NCI-H69 (cell line): ENCODE results near the gene KCNQ1.

ENCODE experiments used
- DNase-seq: peaks from one replicate; lab custom pipeline; 2025; lab: John Stamatoyannopoulos, UW

KCNQ1 gene

GRCh38 chr11:2766166-2766565, 321.4 kb downstream of the KCNQ1 start:
- DNase-seq: no peak

GRCh38 chr11:2767071-2767470, 322.3 kb downstream of the KCNQ1 start:
- no peak for DNase-seq

DNA sequence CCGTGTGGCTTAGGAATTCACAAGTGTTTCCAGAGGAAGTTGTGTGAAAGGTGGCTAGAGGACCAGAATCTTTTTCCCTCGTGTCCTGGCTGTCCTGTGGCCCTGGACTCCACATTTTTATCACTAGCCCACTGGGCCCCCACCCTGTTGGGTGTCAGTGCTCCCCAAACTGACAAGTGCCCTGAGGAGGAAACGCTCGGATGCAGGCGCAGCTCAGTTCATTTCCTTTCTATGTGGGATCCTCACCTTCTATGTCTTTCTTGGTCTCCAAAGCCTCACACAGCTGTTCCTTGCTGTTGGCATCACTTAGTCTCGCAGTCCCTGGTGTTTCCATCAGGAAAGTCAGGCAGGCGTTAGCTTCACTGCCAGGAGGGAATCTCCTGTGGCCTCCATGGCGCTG, 323.0 kb downstream of the KCNQ1 start:
- no peak for DNase-seq

DNA sequence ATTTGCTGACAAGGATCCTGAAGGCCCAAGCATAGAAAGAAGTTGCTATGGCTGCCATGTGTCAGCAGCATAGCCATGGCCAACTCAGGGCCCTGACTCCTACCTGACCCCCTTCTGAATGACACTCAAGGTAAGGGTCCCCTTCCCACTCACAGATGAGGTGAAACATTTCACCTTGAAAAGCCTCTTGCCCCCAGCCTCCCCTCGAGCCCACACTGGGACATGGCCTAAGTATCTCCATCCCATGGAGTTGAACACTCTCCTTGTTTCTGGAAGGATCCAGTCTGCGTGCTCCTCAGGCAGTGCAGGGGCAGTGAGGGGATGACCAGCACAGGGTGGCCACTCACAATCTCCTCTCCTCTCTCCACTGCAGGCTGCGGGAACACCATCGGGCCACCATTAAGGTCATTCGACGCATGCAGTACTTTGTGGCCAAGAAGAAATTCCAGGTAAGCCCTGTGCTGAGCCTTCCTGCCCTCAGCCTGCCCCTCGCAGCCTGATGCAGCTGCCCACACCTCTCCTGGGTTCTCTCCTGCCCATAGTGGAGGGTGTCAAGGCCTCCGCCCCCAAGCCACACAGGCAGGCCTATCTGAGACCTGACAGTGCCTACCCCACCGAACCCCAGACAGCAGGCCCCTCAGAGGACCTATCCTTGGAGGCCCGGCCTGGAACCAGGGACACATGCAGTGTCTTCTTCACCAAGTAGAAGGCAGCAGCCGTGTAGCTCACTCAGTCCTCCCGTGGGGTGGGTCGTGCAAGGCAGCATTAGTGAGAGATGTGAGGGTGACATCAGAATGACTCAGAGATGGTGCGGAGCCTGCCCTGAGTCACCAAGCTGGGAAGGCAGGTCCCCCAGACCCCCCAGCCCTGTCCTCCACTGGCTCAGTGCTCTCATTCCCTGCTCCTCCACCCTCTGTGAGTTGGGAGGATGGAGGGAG, 323.9 kb downstream of the KCNQ1 start:
- no peak for DNase-seq

DNA sequence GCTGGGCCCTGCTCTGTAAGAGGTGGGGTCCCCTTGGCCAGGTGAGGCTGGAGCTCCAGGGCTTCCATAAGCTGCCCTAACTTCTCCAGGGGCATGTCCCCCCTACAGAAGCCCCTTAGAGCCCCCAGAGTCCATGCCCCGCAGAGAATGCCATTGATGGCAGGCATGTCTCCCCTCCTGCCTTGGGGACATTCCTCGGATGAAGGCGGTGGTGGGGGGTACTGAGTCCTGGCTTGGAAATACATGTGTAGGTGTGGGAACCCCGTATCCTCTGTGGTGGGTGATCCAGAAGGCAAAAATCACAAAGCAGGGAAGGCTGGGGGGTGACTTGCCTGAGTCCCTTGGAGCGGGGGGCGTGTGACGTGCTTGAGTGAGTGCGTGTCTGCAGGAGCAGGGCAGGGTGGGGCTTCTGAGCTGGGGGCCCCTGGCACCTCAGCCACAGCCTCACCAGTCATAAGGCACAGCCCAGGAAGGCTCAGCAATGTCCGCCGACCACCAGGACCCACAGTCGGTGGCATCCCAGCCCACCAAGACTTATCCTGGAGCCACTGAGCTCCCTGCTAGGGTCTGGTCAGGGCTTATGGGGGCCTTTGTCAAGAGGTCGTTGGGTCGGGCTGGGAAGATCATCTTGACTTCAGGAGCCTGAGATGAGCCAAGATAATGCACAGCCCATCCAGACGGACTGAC, 324.7 kb downstream of the KCNQ1 start:
- no peak for DNase-seq

DNA sequence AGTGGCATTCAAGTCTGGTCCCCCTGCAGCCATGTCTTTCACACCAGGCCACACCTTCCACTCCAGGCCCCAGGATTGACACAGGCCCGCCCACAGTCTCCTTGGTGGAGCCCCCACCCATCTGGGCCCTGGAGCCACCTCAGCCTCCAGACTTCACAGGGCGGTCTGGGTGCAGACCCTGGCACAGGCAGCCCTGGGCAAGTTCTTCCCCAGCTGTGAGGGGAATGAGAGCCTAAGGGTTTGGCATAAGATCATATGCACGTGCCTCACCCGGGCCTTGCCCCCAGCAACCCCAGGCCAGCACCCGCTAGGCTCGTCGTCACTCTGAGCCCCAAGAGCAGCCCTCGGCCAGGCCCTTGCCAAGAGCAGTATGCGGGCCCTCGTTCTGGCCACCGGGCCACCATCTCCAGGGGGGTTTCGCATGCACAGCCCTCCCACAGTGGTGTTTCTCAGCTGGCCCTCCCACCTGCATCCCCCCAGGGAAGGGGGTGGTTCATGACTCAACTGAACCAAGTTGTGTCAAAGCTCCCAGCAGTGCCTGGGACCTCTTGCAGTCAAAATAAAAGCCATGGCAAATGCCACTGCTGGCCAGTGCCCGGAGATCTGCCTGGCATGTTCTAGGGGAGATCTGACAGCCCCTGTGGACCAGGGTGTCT, 325.4 kb downstream of the KCNQ1 start:
- DNase-seq: no peak

DNA sequence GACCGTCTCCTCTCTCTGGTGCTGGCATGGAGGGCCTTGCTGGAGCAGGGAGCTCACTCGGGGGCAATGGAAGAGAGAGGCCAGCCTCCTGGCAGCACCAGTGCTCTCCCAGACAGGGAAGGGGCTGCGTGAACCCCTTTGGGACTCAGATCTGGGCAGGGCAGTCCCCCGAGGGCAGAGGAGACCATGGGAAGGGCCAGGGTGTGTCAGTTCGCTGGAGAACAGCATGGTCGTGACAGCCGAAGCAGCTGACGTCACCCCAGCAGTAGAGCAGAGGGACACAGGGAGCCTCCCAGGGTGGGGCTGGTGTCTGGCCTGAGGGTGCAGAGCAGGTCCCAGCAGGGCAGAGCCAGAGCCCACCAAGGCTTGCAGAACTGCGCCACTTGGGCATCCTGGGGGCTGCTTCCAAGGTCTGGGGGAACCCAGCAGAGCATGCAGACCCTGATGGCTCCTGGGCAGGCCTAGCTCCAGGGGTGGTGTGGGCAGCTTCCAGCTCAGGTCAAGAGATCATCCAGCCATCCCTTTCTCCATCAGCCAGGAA, 326.0 kb downstream of the KCNQ1 start:
- no peak for DNase-seq

DNA sequence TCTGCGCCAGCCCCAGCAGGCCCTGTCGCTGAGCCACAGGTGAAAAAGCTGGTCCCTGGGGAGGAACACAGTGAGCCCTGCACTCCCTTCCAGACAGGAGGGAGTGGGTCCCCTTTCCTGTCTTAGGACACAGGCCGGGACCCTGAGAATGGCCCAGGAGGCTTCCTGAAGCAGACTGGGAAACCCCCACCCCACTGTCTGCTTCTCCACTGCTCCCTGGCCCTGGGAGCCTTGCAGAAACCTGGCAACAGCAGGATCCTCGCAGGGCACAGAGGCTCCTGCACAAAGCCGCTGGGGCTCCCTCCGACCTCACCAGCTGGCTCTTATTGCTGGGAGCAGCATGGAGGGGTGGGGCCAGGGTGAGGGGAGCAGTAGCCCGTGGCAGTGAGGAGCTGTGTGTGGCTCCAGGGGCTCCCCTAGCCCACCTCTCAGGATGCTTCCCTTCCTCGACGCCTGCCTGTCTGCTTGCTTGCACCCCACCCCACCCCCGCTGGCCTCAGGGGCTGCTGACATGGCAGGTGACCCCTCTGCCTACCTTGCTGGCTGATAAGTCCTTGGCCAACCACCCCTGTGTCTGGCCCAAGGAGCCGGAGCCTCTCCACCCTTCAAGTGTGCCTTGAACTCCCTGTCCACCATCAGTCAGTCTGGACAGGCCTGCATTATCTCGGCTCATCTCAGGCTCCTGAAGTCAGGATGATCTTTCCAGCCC, 327.1 kb downstream of the KCNQ1 start:
- peak; percentile 78 for DNase-seq

GRCh38 chr11:2772544-2773031, 327.8 kb downstream of the KCNQ1 start:
- DNase-seq: no peak

DNA sequence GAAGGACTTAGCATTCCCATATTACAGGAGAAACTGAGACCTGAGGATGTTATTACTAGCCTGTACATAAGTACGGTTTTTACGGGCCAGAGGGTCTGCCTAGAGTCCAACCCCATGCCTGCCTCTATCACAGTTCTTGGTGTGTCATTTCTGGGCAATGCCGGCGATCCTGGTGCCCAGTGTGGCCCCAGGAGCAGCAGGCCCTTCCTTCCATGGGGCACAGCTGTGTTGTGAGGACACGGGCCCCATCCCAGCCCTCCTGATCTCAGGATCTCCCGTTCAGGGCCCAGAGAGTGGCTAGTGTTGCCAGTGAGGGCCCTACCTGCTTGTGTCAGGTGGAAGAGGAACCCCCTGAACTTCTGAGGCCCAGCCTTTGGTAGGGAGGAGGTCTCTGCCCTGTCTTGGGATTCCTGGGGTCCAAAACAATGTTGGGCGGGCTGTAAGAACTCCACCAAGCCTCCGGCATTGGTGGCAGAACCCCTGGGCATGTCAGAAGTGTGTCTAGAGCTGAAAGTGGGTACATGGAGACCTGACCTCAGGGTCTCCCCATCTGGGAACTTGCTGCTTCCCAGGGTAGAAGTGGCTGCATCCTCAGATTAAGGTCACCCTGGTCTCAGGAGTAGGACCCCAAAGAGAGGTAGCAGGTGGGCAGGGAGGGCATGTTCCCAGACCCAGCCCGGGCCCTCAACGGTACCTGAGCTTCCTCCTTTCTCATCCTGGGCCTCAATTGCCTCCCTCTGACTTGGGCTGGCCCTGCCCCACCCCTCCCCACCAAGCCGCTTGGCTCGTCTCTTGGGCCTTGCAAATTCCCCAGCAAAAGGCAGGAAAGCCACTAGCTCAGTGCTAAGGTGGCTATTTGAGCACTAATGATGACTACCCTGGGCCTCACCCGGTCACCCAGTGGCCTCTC, 329.6 kb downstream of the KCNQ1 start:
- DNase-seq: no peak

- DNase-seq: peak; percentile 21
Measured at GRCh38 chr11:2775083-2775625, 330.3 kb downstream of the KCNQ1 start.

DNA sequence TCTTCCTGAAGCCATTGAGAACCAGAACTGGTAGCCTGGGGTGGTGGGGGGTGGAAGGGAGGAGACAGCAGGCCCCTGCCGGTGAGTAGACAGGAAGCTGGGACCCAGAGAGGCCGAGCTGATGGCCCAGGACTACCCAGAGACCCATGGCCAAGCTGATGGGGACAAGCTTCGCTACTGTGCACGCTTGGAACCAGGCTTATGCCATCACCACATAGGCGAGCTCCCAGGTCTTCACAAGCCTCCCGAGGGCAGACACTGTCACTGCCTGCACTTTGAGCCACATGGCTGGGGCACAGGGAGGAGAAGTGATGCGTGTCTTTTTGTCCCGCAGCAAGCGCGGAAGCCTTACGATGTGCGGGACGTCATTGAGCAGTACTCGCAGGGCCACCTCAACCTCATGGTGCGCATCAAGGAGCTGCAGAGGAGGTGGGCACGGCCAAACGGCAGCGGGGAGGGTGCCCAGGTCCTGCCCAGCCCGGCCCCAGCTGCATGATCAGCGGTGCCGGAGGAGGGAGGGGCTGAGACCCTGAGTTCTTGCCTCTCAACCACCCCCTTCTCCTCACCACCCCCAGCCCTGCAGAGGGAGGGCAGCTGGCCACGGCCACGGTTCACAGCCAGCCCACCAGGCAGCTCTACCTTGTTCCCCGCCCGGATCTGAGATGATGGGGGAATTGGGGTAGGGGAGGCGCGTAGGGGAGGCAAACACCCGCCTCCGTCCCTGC, 331.0 kb downstream of the KCNQ1 start:
- no peak for DNase-seq

- no peak for DNase-seq
Measured at GRCh38 chr11:2776351-2777061, 331.7 kb downstream of the KCNQ1 start.

DNA sequence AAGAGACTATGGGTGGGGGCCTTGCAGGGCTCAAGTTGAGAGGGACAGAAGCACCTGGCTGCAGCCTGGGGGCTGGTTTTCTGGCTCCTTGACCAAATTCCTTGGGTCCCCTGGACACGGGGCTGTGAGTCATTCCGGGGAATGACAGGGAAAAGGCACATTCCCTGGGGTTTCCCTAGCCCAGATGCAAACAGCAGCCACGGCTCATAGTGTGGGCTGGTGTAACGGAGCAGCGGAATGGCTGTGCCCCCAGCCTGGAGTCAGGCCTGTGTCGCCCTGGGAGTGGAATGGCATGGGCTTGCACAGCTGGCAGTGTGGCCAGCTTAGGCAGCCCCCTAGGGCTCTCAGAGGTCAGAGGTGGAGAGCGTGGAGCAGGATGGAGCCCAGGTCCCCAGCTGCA, 332.6 kb downstream of the KCNQ1 start:
- DNase-seq: no peak

DNA sequence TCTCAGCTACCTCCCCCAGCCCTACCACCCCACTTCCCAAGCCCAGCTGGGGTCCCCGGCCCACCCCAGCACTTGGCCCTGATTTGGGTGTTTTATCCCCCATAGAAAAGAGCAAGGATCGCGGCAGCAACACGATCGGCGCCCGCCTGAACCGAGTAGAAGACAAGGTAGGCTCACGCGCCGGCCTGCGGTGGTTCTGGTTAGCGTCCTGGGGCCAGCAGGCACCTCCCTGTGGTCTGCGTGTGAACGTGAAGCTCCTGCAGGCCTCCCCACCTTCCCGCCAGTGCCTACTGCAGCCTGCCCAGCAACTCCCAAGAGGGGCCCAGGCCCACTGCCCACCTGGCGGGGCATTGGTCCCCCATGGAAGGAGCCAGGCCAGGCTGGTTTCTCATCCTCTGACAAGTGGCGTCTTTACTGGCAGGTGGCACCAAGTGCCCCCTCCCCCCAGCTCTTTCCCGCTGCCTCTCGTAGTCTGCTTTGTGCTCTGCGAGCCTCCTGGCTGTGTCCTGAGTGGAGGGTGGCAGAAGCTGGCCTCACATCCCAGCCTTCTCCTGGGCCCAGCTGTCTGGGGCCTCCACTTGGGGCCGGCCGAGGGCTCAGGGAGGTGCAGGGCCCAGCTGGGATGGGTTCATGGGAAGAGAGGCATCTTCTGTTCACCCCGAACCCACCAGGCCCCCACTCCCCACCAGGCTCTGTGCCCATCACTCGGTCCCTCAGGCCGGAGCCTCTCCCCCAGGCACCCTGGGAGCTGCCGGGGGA, 333.2 kb downstream of the KCNQ1 start:
- DNase-seq: peak; percentile 69

DNA sequence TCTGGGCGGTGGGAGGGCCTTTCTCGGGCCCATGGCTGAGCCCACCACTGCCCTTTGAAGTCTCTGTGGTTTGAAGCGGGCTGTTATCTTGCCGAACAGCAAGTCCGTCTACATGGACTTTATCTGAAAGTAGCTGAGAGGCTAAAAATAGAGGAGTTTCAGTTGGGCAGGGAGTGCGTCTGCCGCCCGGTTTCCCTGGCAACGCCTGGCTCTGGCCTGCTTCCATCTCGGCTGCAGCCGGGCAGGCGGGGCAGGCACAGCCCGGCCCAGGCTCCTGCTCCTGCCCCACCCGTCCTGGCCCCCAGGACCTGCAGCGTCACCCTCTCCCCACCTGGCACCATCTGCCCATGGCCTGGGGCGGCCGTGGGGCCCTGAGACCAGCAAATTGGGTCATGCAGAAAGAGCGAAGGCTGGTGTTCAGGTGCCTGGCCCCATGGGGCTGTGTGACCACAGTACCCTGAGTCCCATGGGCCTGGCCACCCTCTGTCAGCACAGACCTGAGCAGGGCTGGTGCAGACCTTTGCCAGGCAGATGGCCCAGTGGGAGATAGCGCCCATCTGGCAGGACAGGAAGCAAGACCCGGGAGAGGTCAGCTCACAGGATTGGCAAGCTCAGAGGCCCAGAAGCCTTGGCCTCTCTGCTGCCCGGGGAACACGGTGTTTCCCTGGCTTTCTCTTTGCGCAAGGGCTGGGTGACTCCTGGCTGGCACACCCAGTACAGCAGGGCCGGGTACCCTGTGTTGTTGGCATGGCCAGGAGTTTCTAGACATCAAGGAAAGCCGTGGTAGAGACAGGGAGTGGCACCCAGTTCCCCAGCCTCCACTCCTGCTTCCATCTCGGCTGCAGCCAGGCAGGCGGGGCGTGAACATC, 334.1 kb downstream of the KCNQ1 start:
- DNase-seq: peak; percentile 93

- no peak for DNase-seq
Measured at GRCh38 chr11:2779499-2779980, 334.7 kb downstream of the KCNQ1 start.
